Glomerular visceral epithelial cell (primary cell): ENCODE data around the gene LLCFC1.
"Not testable (repeated sequence)": the region's sequence is repeated elsewhere in the genome, so short reads cannot be mapped to it uniquely, and the experiment has no call there.

Experiments used
- DNase-seq: peaks from one replicate; pipeline ENCODE4 v3.0.0-alpha.2; 2016; ENCODE audit errors: extremely low spot score

Gene LLCFC1

DNA sequence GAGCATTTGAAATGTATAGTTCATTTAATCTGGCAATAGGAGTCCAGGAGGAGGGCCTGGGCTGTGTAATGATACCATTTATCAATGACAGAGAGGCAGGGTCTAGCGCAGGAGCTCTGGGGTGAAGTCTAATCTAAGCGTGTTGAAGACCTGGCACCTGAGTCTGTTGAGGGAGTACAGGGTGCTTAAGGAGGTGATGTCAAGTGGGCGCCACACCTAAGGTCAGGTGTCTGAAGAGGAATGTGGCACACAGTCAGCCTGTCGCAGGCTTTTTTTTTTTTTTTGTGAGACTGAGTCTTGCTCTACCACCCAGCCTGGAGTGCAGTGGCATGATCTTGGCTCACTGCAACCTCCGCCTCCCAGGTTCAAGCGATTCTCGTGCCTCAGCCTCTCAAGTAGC lies 2.3 kb downstream of the LLCFC1 start:
- DNase-seq, result no peak

DNA sequence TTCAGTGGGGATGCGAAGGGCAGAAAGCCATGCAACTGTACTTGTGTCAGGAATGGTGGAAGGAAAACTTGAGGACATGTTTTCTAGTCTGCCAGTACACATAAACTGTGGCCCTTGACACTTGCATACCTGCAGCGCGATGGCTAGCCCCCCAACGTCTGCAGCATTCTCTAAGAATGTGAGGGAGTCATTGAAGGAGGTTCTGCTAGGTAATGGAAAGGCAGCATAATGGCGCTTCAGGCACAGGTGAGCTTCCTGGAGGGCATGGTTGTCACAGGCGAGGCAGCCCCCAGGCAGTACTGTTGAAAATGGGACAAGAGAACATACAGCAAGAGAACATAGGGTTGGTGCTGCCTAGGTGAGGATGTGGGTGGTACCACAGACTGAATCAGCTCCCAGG lies 3.5 kb downstream of the LLCFC1 start:
- no peak for DNase-seq

DNA sequence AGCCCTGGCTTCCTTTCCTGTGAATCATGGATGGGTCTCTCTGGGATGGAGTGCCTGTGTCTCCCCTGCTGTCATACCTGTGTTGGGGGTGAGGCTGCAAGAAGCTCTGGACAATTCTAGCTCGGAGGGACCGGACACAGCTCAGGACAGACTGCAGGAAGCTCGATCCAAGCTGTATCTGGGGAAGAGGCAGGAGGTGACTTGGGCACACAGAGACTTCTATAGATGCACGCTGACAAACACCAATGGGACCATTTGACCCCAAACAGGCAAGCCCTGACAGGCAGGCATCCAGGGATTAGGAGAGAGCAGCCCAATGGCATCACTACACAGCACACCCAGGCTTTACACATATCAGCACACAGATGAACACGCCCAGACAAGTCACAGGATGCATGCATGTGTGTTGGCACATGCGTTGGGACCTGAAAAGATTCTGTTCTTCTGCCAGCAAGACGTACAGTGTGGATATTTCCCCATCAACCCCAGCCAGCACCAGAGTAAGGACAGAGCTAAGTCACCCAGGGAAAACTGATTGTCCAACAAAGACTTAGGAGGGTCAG lies 4.5 kb downstream of the LLCFC1 start:
- DNase-seq, result no peak

DNA sequence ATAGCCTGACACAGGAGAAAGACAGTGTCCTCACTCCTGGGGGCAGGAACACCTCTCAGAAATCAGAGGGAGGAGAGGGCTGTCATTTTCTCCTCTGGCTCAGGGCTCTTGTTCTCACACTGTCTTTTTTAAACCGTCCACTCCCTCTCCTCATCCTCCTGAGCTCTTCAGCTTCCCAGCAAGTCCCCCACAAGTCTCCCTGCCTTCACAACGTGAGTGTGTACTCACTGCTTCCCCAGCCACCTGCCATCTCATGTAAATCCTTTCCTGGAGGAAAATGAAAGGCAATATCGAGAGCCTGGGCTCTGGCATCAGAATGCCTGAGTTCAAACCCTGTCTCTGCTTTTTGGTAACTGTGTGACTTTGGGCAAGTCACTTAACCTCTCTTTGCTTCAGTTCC lies 5.7 kb downstream of the LLCFC1 start:
- DNase-seq, result no peak

DNA sequence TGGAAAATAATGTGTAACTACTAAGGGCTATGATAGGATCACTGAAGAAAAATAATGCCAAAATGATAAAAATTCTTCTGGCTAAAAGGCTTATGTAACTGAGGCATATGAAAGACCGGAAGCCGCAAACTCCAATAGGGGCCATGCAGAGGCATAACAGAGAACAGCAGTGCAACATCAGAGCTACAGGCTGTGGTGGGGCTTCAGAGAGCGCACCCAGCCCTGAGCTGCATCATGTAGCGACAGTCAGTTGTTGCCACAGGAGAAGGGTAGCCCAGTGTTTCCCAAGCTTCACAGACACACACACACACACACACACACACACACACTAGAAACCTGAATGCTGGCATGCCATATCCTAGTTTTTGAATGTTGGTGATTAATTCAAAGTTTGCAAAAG lies 9.3 kb downstream of the LLCFC1 start:
- DNase-seq, result no peak

DNA sequence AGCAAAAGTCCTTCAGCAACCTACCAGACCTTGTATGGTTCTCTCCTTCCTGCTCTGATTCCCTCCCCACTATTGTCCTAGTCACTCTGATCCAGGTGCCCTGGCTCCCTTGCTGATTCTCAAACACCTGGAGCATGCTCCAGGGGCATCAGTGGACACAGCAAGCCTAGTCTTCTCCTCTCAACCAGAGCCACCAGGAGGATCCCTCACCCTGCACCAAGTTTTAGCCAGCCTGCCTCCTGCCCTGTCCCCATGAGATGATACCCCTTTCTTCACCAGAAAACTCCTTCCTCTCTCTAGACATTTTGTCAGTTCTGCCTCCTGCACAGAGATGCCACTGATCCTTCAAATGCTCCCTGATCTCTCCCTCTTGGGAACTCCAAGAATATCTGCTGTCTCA lies 11.0 kb downstream of the LLCFC1 start:
- DNase-seq, result no peak

DNA sequence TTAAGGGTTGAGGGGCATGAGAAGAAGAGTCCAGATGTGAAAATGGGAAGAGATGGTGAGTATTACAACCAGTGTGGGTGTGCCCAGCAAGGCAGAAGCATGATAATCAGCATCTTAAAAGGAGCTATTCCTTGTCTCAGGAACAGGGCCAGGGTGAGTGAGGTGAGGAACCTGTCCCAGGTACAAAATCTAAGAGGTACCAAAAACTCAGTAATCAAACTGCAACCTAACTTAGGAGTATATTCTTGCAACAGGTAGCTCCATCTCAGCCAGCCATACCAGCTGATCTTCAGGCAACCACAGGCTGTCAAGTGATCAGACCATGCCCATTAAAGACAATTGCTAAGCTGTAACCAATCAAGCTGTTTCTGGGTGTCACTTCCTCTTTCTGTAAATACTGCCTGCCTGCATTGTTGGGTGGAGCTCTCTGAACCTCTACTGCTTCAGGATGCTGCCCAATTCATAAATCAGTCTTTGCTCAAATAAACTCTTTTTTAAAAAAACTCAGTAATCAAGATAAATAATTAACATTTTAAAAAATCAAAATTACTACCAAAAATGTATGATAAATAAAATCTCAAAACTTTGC lies 15.5 kb downstream of the LLCFC1 start:
- DNase-seq, result no peak

DNA sequence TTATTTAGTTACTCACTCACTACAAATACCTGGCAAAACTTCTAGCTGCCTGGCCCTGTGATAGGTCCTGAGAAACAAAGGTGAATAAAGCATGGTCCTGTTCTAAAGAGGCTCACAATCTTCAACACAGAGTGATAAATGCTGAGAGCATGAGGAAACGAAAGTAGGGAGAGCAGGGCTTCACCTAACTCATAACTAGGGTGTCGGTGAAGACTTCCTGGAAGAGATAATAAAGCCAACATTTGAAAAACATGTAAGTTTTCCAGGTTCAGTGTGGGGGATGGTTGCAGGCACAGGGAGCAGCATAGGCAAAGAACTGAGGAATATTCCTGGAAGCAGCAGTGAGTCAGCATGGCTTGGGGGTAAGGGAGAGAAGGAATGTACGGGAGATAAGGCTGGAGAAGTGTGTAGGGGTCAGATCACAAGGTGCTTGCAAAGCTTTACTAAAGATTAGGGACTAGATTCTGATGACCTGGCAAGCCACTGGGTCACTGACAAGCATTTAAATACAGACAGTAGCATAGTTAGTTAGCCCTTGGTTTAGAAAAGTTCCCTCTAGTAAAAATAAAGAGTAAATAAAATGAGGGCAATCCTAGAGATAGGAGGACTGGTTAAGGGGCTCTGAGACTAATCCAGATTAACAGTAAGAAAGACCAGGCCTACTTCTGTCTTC lies 17.8 kb downstream of the LLCFC1 start:
- no peak for DNase-seq

DNA sequence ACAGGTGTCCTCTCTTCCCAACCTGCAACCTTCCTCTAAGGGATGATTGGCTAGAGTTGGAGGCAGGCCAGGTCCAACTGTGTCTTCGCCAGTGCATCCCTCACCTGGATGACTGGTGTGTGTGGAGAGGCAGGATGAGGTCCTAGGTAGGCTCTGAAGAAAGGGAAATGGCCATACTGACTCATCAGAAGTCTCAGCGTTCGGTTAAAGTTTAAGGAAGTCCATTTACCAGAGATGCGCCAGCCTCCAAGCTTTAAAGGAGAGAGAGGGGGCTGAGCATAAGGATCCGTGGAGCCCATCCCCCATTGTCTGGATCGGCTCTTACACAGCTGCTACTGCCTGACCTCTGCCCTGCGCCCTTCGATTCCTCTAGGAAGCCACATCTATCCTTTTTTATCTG lies 18.4 kb downstream of the LLCFC1 start:
- DNase-seq, result no peak

DNA sequence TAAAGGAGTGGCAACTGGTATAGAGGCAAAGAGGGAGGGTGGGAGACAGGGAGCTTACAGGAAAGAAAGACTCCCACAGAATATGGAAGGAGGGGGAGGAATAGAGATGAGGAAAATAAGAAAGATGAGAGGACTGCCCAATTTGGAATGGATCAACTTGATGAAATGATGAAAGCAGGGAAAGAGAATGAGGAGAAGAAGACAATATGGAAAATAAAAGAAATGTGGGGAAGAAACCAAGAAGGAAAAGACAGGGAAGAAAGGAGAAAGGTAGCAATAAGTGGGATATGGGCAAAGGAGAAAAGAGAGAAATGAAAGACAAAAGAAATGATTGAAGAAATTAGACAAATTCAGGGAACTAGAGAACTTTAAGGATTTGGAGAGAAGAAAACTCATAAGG lies 19.9 kb downstream of the LLCFC1 start:
- no peak for DNase-seq

DNA sequence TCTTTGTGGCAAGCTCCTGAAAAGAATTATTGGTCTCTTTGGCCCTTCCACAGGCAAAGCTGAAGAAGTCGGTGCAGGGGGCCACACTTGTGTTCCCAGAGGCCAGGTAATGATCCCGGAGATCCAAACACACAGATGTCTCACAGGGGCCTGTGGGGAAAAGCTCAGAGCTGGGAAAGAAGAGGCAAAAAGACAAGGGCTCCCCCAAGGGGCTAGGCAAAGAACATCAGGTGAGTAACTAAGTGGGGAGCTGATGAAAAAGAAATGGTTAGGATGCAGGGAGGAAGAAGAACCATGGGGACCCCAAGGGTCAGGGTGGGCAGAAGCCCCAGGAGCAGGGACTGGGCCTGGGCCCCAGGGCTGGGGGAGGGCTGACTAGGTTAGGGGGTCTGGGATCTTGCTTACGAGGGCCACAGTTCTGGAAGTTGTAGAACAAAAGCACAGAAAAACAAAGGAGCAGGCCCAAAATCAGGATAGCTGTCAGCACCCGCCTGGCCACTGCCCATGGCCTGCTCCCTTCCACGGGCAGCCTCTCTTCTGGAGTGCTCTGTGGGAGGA lies 21.8 kb downstream of the LLCFC1 start:
- no peak for DNase-seq

DNA sequence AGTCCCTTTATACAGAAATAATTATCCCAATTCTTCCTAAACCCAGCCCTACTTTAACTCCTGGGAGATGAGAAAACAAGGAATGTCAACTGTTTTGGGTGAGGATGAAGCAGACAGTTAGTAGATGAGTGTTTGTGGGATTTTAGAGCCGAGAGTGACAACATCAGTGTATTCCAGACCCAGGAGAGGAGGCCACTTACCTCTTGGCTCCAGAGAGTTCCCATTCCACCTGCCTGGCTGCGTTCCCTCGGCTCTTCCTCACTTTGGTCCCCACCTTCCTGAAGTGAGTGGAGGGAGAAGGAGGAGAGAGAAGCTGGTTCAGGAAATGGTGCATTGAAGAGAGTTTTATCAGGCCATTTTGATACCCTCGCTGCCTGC lies 22.3 kb downstream of the LLCFC1 start:
- no peak for DNase-seq

DNA sequence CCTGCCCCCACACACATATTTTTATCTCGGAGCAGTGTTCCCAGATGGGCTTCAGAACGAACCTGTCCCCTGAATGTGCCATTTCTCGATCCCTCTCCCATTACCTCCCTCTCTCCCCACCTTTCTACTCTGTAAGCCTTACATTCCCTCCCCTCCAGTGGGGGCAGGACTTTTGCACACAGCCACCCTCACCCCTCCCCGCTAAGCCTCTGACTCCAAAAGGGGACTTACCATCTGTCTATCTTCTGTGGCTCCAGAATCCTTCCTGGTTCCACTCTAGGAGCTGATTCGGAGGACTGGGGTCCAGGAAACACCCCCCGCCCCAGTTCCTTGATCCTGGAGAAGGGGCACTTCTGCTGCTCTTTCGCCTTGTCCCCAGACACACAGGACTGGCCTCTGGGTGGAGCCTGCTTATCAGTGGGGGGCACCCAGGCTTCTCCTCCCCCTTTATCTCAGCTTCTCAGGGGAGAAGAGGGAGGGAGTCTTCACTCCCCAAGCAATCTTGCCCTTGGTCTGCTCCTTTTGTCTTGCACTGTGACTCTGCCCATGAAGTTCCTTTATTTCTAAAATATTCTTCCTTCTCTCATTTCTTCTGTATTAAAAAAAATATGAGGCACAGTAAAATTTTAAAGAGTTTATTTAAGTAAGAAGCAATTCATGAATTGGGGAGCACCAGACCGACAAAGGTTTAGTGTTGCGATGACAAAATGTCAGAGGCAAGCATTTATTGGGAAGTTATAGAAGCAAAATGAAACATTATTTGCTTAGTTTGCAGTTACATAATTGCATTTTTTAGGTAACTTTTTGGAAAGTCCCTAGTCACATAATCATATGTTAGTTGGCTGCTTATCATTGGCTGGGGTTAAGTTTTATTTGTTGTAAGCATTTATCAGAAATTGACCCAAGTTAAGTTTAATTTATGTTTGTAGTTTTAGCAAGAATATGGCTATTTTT lies 23.0 kb downstream of the LLCFC1 start, which contains the start of gene KEL:
Gene KEL, minus strand, starts transcription at position 391 of the 954 bp plus-strand sequence. Its CDS starts 157 bp downstream, at position 234.
- DNase-seq, result no peak

DNA sequence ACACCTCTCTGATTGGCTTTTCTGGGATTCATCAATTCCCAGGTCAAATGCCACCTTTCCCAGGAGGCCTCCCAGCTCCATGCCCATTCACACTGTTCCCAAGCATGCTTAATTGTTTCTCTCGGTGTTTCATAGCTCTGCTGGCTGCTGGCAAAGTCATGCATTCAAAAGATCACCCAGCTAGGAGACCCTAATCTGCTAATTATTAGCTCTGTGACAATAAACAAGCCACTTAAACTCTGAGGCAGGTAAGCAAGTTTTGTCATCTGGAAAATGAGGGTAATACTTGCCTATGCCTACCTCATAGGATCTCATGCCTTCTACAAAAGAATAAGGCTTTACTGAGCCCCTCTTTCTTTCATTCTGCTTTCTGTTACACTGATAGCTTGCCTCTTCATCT lies 23.7 kb downstream of the LLCFC1 start:
- DNase-seq, result no peak

DNA sequence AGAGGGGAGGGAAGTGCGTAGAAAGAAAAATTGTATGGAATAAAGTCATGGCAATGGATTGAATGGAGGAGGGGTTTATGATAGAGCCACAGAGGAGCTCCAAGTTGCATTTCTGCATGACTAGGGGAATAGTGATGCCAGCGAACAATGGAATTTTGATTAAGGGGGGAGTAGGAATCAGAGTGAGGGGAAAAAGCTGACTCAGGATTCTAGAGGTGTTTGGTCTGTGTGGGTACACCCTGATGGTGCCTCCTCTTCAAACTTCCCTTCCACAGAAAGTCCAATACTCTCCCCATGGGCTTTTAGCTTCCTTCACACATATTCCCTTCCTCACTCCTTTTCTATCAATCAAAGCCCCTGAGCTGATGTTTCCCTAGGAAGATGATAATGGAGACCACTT lies 24.7 kb downstream of the LLCFC1 start:
- no peak for DNase-seq

DNA sequence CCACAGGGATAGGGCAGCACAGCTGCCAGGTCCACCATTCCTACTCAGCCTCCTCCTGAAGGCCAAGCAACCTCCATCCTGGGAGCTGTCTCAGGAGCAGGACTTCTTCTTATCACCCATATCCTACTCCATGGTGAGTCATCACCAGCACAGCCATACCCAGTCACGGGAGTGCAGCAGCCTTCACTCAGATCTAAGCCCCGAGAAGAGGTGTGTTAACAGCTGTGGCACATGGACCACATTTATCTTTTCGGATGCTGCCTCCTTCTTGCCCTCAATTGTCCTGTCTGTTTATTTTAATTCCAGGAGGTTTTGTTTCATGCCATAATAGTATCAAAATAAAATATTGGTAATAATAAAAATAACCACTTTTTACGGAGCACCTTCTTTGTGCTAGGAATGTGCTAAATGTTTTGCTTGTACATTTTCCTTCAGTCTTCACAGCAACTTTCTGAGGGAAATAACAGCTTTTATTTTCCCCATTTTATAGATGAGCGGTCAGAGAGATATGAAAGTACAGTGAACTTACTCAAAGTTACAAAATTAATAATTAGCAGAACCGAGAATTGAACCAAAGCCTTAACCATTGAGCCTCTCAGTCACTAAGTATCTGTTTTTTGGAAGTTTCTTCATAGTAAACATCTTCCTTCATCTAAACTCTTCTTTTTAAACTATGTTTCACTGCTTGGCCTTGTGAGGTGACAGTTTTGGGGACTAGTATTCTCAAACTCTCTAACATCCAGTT lies 25.4 kb downstream of the LLCFC1 start:
- no peak for DNase-seq

DNA sequence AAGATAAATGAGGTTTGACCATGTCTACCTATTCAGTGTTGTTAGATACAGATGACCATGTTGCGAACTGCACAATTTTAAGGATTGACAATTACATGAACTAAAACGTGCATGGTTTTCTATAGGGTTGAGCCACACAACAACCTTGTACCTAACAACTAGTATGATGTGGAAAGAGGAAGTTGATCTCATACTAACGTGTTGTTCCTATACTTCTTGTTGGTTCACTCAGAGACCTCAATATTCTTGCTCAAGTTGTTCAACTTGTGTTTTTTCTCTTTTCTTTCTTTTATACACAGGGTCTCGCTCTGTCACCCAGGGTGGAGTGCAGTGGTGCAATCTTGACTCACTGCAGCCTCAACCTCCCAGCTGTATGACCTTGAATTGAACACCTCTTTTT lies 28.9 kb downstream of the LLCFC1 start:
- DNase-seq, result no peak

DNA sequence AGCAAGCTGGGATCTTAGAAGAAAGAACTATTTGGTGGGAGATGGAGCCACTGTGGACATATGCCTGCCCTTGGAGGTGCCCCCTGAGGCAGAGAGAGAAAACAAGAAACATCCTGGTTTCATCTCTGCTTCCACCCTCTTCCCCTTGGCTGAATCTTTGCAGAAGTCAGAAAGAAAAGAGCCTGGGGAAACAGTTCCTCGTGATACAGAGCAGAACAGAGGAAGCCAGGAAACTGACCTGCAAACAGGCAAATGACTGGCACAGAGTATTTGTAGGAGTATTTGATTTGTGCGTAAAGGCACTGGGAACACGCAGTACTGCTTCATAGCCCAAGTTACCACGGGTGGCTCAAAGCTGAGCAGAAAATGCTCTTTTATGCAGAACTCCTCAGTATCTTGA lies 29.9 kb downstream of the LLCFC1 start:
- no peak for DNase-seq

DNA sequence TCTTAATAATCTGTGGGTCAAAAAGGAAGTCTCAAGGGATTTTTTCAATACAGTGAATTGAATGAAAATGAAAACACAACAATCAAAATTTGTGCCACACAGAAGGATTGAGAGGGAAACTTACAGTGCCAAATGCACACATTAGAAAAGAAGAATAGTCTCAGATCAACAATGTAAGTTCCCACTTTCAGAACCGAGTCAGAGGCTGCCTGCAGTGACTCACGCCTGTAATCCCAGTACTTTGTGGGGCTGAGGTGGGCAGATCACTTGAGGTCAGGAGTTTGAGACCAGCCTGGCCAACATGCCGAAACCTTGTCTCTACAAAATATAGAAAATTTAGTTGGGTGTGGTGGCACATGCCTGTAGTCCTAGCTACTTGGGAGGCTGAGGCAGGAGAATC lies 35.3 kb downstream of the LLCFC1 start:
- no peak for DNase-seq

DNA sequence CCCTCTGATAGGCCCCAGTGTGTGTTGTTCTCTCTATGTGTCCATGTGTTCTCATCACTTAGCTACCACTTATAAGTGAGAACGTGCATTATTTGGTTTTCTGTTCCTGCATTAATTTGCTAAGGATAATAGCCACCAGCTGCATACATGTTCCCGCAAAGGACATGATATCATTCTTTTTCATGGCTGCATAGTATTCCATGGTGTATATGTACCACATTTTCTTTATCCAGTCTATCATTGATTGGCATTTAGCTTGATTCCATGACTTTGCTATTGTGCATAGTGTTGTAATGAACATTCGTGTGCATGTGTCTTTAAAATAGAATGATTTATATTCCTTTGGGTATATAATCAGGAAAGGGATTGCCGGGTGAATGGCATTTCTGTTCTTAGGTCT lies 39.1 kb downstream of the LLCFC1 start:
- DNase-seq, result not testable (repeated sequence)

DNA sequence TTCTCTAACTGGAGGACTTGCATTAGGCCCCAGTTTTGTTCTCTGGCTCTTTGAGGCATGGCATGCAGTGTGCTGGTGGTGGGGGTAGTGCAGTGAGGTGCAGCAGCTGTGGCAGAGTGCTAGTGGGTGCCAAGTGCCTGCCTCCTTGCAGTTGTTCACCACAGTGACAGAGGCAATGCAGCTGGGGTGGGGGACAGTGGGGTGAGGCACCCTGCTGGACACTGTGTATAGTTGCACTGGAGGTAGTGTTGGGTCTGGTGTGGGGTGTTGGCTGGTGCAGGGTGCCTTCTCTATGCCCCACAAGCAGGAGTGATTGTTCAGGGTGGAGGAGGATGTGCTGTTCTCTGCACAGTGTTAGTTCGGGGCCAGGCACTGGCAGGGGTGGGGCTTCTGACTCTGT lies 44.5 kb downstream of the LLCFC1 start:
- no peak for DNase-seq
